Gastroesophageal sphincter (tissue), 3 donors: ENCODE data around the gene GNL2.

Source experiments
- CTCF ChIP-seq, 4 experiments: fragments of 200-600 bp in 2 of 4; fragments of 450-650 bp in 2 of 4; sonication (generic) in 1 of 4; IDR thresholded peaks; one replicate each; pipeline ENCODE4 v1.5.1; 2017 to 2019; ENCODE audit warnings: antibody characterized with exemption in 4 of 4, mild to moderate bottlenecking in 2 of 4, moderate library complexity in 2 of 4
- POLR2A ChIP-seq, 2 donors: fragments of 450-650 bp; IDR thresholded peaks; one replicate each; pipeline ENCODE4 v1.6.1; 2017; ENCODE audit warnings: antibody characterized with exemption in 2 of 2, mild to moderate bottlenecking in 2 of 2, moderate library complexity in 1 of 2

- no peak for TF ChIP-seq CTCF (IDR thresholded peaks at IDR 0.05)
- TF ChIP-seq POLR2A (IDR thresholded peaks at IDR 0.05), result no peak
Observed at GRCh38 chr1:37620707-37621106, 25.0 kb upstream of the GNL2 start.
